GM21528 (cell line): ENCODE data around the gene ZNF286A.
"Not testable (repeated sequence)": the region's sequence is repeated elsewhere in the genome, so short reads cannot be mapped to it uniquely, and the experiment has no call there.

Experiments
- ATAC-seq: cut with Tn5 transposase; IDR thresholded peaks from one replicate; pipeline ENCODE4 v1.9.1; 2021; ENCODE audit warnings: mild to moderate bottlenecking, moderate library complexity; ENCODE audit not compliant: unreplicated experiment, low FRiP score

The ZNF286A gene

GRCh38 chr17:15749403-15749802, 49.9 kb downstream of the ZNF286A start:
- ATAC-seq, result not testable (repeated sequence)

- ATAC-seq, result not testable (repeated sequence)
These were observed 69.4 kb downstream of the ZNF286A start for GRCh38 chr17:15768865-15769533.
